ENCODE measurements around the gene TLR7.

GRCh38 chrX:12865359-12865758 lies 1.5 kb upstream of the TLR7 start:
- no peak for TF ChIP-seq POLR2A (IDR thresholded peaks at IDR 0.05; ENCODE audit: low read depth, low read length)
- TF ChIP-seq TAF1 (IDR thresholded peaks at IDR 0.05; ENCODE audit: borderline replicate concordance, low read depth, low read length) = no peak
- no peak for TF ChIP-seq POLR2AphosphoS5 (IDR thresholded peaks at IDR 0.05; ENCODE audit: low read depth, low read length)
